Mesendoderm (in vitro differentiated cells): ENCODE measurements around the gene SLC26A6.

ENCODE experiments used
- DNase-seq: peaks from one replicate; pipeline ENCODE4 v3.0.0; 2013
- H2AK5ac ChIP-seq: 2 replicates; pipeline ENCODE4 v1.6.1; 2013; ENCODE audit warnings: low read length, inconsistent platforms
- H2BK120ac ChIP-seq: 2 replicates; pipeline ENCODE4 v1.6.1; 2013; ENCODE audit warnings: low read depth, mild to moderate bottlenecking, low read length, moderate library complexity, mixed read lengths
- H2BK15ac ChIP-seq: replicated peaks from 2 replicates; pipeline ENCODE4 v1.6.1; 2013; ENCODE audit warnings: low read depth, mild to moderate bottlenecking, moderate library complexity
- H2BK5ac ChIP-seq: 2 replicates; pipeline ENCODE4 v1.6.1; 2013; ENCODE audit warnings: low read length, inconsistent platforms
- H3K18ac ChIP-seq: 2 replicates; pipeline ENCODE4 v1.6.1; 2013; ENCODE audit warnings: mild to moderate bottlenecking, low read length, mixed read lengths
- H3K23ac ChIP-seq: one replicate; pipeline ENCODE4 v1.6.1; 2013; ENCODE audit warnings: low read length
- H3K27ac ChIP-seq: 2 replicates; pipeline ENCODE4 v1.5.1; 2013; ENCODE audit warnings: low read depth, mild to moderate bottlenecking, inconsistent platforms, low read length, moderate library complexity
- H3K27me3 ChIP-seq: 2 replicates; pipeline ENCODE4 v1.6.1; 2013; ENCODE audit warnings: low read length, control low read depth, mild to moderate bottlenecking, inconsistent platforms; ENCODE audit not compliant: insufficient read depth, poor library complexity
- H3K36me3 ChIP-seq: 2 replicates; pipeline ENCODE4 v1.6.1; 2013; ENCODE audit warnings: low read length, inconsistent platforms; ENCODE audit not compliant: control insufficient read depth, insufficient read depth
- H3K4ac ChIP-seq: one replicate; pipeline ENCODE4 v1.6.1; 2013; ENCODE audit warnings: low read depth, mild to moderate bottlenecking, low read length, moderate library complexity
- H3K4me1 ChIP-seq: 2 replicates; pipeline ENCODE4 v1.6.1; 2013; ENCODE audit warnings: low read depth, low read length, inconsistent platforms; ENCODE audit not compliant: control insufficient read depth
- H3K4me2 ChIP-seq: 2 replicates; pipeline ENCODE4 v1.6.1; 2013; ENCODE audit warnings: low read length
- H3K4me3 ChIP-seq: 2 replicates; pipeline ENCODE4 v1.5.1; 2013; ENCODE audit warnings: mild to moderate bottlenecking, low read length
- H3K56ac ChIP-seq: one replicate; pipeline ENCODE4 v1.6.1; 2013; ENCODE audit warnings: low read length
- H3K79me1 ChIP-seq: 2 replicates; pipeline ENCODE4 v1.6.1; 2013; ENCODE audit warnings: low read length, inconsistent platforms
- H3K79me2 ChIP-seq: 2 replicates; pipeline ENCODE4 v1.6.1; 2013; ENCODE audit warnings: mild to moderate bottlenecking, low read length; ENCODE audit not compliant: control insufficient read depth, insufficient read depth
- H3K9ac ChIP-seq: 2 replicates; pipeline ENCODE4 v1.6.1; 2013; ENCODE audit warnings: low read length, inconsistent platforms
- H4K5ac ChIP-seq: one replicate; pipeline ENCODE4 v1.6.1; 2013; ENCODE audit warnings: low read length
- H4K8ac ChIP-seq: one replicate; pipeline ENCODE4 v1.6.1; 2013; ENCODE audit warnings: low read depth, mild to moderate bottlenecking, control low read depth, low read length, moderate library complexity
- WGBS: extraction: QIAGEN DNeasy Blood & Tissue Kit; methylation state at CpG from one replicate; pipeline ENCODE4 v1.1.7; 2013; ENCODE audit warnings: low lambda C conversion rate, missing lambda C conversion rate; ENCODE audit not compliant: insufficient coverage; ENCODE audit errors: extremely low coverage; 5-methylcytosine and 5-hydroxymethylcytosine counted together

SLC26A6 gene

DNA sequence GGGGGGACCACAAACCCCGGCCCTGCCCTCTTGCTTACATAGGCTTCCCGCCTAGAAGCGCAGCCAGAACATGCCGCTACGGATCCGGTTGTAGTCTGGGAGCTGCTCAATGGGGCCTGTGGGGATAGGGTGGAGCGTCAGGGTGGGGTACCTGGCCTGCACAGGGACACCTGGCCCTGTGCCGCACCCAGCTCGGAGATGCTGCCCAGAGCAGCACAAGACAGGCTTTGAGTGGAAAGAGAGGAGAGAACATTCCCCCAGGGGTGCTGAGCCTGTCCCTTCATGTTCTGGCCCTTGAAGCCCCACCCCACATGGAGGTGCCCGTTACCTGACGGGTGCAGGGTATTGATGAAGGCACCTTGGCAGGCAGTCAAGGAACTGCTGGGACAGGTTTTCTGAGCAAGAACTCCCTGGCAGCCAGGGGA, 36.2 kb downstream of the SLC26A6 start:
- no peaks in the 10 kb centered on the region for H3K79me2 ChIP-seq
- H3K27ac ChIP-seq, result peak overlapping the region; percentile 23
- no peak overlapping the region for H3K4me3 ChIP-seq
- no peak overlapping the region for H3K4me2 ChIP-seq
- peaks cover 9% of the 10 kb centered on the region for H3K4me1 ChIP-seq
- no peak overlapping the region for H4K5ac ChIP-seq
- H3K27me3 ChIP-seq, result no peaks in the 10 kb centered on the region
- H3K18ac ChIP-seq, result no peak overlapping the region
- no peak overlapping the region for H2BK5ac ChIP-seq
- H3K4ac ChIP-seq, result no peak overlapping the region
- no peak overlapping the region for H3K56ac ChIP-seq
- no peak overlapping the region for H2AK5ac ChIP-seq
- no peak overlapping the region for H4K8ac ChIP-seq
- WGBS, result no CpG with 5 or more reads among the region's 11 CpGs
- H3K79me1 ChIP-seq, result peaks cover under 1% of the 10 kb centered on the region
- no peak for DNase-seq
- H3K23ac ChIP-seq, result no peak overlapping the region
- H2BK120ac ChIP-seq, result no peak overlapping the region
- no peak overlapping the region for H2BK15ac ChIP-seq
- no peak overlapping the region for H3K9ac ChIP-seq
- peaks cover 36% of the 10 kb centered on the region for H3K36me3 ChIP-seq

DNA sequence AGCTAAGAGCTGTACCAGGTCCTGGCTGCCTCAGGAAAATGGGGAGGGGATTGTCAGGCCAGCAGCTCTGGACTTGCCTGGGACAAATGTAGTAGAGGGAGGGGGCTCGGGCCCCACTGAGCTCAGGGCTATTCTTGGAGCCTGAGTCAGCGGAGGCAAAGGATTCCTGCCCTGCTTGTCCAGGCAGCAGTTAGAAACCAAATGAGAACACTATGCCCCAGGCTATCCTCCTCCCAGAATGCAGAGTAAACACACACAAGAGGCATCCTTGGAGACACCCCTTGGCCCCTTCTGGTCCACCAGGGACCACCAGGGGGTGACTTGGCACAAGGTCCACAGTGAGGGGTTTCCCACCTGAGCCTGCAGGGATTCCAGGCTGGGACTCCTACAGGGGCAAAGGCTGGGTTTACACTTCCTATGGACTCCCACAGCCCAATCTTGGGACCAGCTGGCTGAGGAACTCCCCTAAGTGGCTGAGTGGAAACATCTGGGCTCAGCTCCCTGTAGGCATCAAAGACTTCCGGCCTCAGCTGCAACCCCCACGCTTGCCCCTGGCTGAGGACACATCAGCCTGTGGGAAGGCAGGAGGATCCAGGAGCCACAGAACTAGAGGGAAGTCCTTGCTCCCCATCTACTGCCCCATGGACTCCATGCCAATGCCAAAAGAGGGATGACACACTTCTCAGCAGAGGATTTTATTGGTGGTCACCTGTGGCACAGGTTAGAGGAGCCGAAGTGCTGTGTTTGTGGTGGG, 36.8 kb downstream of the SLC26A6 start:
- no peak overlapping the region for H4K8ac ChIP-seq
- WGBS, result no CpG with 5 or more reads among the region's 5 CpGs
- no peak overlapping the region for H3K4me3 ChIP-seq
- H3K79me1 ChIP-seq, result no peaks in the 10 kb centered on the region
- no peak overlapping the region for H3K4ac ChIP-seq
- H4K5ac ChIP-seq, result no peak overlapping the region
- peak; percentile 91 for DNase-seq
- H2AK5ac ChIP-seq, result no peak overlapping the region
- peak overlapping the region; percentile 34 for H3K27ac ChIP-seq
- H2BK120ac ChIP-seq, result no peak overlapping the region
- peaks cover 31% of the 10 kb centered on the region for H3K36me3 ChIP-seq
- H3K23ac ChIP-seq, result no peak overlapping the region
- H3K4me2 ChIP-seq, result no peak overlapping the region
- no peak overlapping the region for H2BK5ac ChIP-seq
- no peak overlapping the region for H3K56ac ChIP-seq
- H3K79me2 ChIP-seq, result no peaks in the 10 kb centered on the region
- H3K27me3 ChIP-seq, result no peaks in the 10 kb centered on the region
- no peak overlapping the region for H2BK15ac ChIP-seq
- no peak overlapping the region for H3K18ac ChIP-seq
- peaks cover 9% of the 10 kb centered on the region for H3K4me1 ChIP-seq
- no peak overlapping the region for H3K9ac ChIP-seq

DNA sequence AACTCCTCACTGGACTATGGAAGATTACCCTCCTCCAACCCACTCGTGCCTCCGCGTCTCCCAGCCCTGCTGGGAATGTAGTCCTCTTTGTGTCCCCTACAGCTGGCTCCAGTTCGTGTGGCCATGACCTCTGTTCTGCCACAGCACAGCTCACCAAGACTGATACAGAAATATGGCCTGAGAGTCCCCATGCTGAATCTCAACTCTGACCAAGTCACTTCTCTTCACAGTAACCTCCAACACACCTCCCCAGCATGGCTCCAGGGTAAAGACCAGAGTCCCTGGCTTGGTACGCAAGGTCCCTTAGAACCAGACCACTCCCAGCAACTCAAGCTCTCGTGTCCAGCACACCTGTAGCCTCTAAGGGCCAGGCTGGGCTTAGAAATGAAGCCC, 37.9 kb downstream of the SLC26A6 start:
- H3K9ac ChIP-seq, result no peak overlapping the region
- no peak overlapping the region for H3K56ac ChIP-seq
- no peak overlapping the region for H3K4me2 ChIP-seq
- H2BK15ac ChIP-seq, result no peak overlapping the region
- peaks cover 25% of the 10 kb centered on the region for H3K36me3 ChIP-seq
- DNase-seq, result no peak
- no peak overlapping the region for H3K23ac ChIP-seq
- no peaks in the 10 kb centered on the region for H3K79me1 ChIP-seq
- no peak overlapping the region for H4K5ac ChIP-seq
- no CpG with 5 or more reads among the region's 6 CpGs for WGBS
- no peak overlapping the region for H3K18ac ChIP-seq
- no peak overlapping the region for H2AK5ac ChIP-seq
- no peak overlapping the region for H3K27ac ChIP-seq
- no peak overlapping the region for H4K8ac ChIP-seq
- no peaks in the 10 kb centered on the region for H3K79me2 ChIP-seq
- H3K4me1 ChIP-seq, result peaks cover 9% of the 10 kb centered on the region
- H3K4ac ChIP-seq, result no peak overlapping the region
- H3K27me3 ChIP-seq, result no peaks in the 10 kb centered on the region
- H3K4me3 ChIP-seq, result no peak overlapping the region
- H2BK120ac ChIP-seq, result no peak overlapping the region
- no peak overlapping the region for H2BK5ac ChIP-seq

DNA sequence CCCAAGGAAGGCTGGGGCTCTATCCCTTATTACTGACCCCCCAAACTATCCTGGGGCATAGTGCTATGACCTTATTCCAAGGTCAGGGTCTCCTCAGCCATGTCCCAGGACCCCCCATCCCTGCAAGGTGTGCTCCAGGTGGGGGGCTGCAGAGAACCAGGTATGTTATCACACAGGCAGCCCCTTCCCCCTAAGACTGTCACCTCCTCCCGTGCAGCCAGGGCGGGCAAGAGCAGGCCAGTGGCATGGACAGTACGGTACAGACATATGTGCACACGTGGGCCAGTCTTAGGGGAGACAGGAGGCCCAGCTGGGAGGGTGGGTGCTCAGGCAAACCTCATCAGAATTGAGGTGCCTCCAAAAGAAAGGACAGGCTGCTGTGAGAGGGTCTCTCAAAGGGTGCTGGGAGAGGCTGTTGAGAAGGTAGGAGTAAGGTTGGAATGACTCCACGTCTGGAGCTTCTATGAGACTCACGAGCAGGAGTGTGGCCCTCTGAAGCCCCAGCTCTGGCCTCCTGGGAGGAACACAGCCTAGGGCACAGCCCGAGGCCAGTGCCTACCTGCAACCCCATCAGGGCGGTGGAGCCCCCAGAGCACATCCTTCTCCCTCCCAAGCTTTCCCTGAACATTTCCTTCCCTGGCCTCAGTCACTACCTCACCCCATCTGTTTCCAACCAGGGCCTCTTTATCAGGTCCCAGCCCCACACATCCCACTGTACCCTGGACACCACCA, 38.4 kb downstream of the SLC26A6 start:
- peaks cover 25% of the 10 kb centered on the region for H3K36me3 ChIP-seq

DNA sequence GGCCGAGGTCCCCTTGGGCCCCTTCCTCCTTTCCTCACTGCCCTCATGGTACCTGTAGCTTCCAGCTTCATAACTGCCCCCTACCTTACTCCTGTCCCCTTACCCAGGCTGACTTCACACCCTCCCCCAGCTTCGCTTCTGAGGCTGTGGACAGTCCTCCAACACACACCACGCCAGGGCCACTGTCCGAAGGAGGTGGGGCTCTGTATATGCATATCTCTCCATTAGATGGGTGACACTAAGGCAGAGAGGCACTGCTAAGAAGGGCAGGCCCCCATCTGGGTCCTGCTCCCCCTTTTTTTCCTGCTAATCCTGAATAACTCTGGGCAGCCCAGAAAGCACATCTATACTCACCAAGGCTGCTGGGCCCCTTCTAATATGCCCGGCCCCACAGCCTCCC, 39.1 kb downstream of the SLC26A6 start:
- H3K4ac ChIP-seq, result no peak overlapping the region
- H3K9ac ChIP-seq, result no peak overlapping the region
- no peak overlapping the region for H3K23ac ChIP-seq
- no peak for DNase-seq
- no peak overlapping the region for H2AK5ac ChIP-seq
- no peak overlapping the region for H3K4me3 ChIP-seq
- no peaks in the 10 kb centered on the region for H3K27me3 ChIP-seq
- no peaks in the 10 kb centered on the region for H3K79me2 ChIP-seq
- H3K18ac ChIP-seq, result no peak overlapping the region
- H2BK120ac ChIP-seq, result no peak overlapping the region
- H2BK5ac ChIP-seq, result no peak overlapping the region
- H2BK15ac ChIP-seq, result no peak overlapping the region
- no CpG with 5 or more reads among the region's 5 CpGs for WGBS
- H3K56ac ChIP-seq, result no peak overlapping the region
- peaks cover 21% of the 10 kb centered on the region for H3K36me3 ChIP-seq
- H3K4me2 ChIP-seq, result no peak overlapping the region
- no peaks in the 10 kb centered on the region for H3K79me1 ChIP-seq
- no peak overlapping the region for H4K5ac ChIP-seq
- H4K8ac ChIP-seq, result no peak overlapping the region
- H3K4me1 ChIP-seq, result peaks cover 9% of the 10 kb centered on the region
- H3K27ac ChIP-seq, result peak overlapping the region; percentile 3

More for the DNA sequence above, 38.4 kb downstream of the SLC26A6 start:
- WGBS, result no CpG with 5 or more reads among the region's 8 CpGs
- Histone ChIP-seq H2BK120ac (no peak overlapping the region), H3K4ac (no peak overlapping the region), H3K18ac (no peak overlapping the region), H3K4me2 (no peak overlapping the region), H3K4me3 (no peak overlapping the region), H3K9ac (no peak overlapping the region), H2AK5ac (no peak overlapping the region), H2BK5ac (no peak overlapping the region), H3K27me3 (no peaks in the 10 kb centered on the region), H3K23ac (no peak overlapping the region), H3K79me1 (no peaks in the 10 kb centered on the region), H3K56ac (no peak overlapping the region), H3K27ac (no peak overlapping the region), H4K8ac (no peak overlapping the region), H2BK15ac (no peak overlapping the region), H3K4me1 (peaks cover 9% of the 10 kb centered on the region), H3K79me2 (no peaks in the 10 kb centered on the region), H4K5ac (no peak overlapping the region)
- no peak for DNase-seq
